A549 (cell line): ENCODE measurements around the gene TAMM41.

Experiments
- BHLHE40 ChIP-seq: IDR thresholded peaks from 2 replicates; pipeline ENCODE4 v1.6.1; 2012; ENCODE audit warnings: low read depth, low read length, inconsistent platforms
- CBX8 ChIP-seq: fragments of 200-600 bp; sonication (generic); IDR thresholded peaks from 2 replicates; pipeline ENCODE4 v1.6.1; 2016
- CTCF ChIP-seq: fragments of >200 bp; sonication (Bioruptor Twin); formaldehyde crosslinking; IDR thresholded peaks from 3 replicates; pipeline ENCODE4 v1.5.1; 2016
- EHF ChIP-seq: fragments of 250-450 bp; sonication (Bioruptor Pico); IDR thresholded peaks from 2 replicates; pipeline ENCODE4 v1.5.0; 2020; ENCODE audit warnings: mild to moderate bottlenecking
- EP300 ChIP-seq, 2 experiments: fragments of >200 bp; sonication (Bioruptor Twin); formaldehyde crosslinking; IDR thresholded peaks; 2 replicates in 1 of 2; 3 replicates in 1 of 2; pipeline ENCODE4 v1.6.1; 2016 to 2017
- KDM1A ChIP-seq: fragments of 200-600 bp; sonication (generic); IDR thresholded peaks from 2 replicates; pipeline ENCODE4 v1.6.1; 2016; ENCODE audit warnings: low read depth, mild to moderate bottlenecking
- MAZ ChIP-seq: fragments of 150-350 bp; IDR thresholded peaks from 2 replicates; pipeline ENCODE4 v1.6.1; 2014; ENCODE audit warnings: antibody characterized with exemption, low read depth, low read length, borderline replicate concordance
- NFE2L2 ChIP-seq: fragments of 150-350 bp; conservative IDR thresholded peaks from 2 replicates; pipeline ENCODE4 v1.6.1; 2014; ENCODE audit warnings: low read length
- NPAS2 ChIP-seq: fragments of 250-450 bp; sonication (Bioruptor Pico); IDR thresholded peaks from 2 replicates; pipeline ENCODE4 v1.8.0; 2022; ENCODE audit warnings: mild to moderate bottlenecking, moderate library complexity, borderline replicate concordance
- POLR2A ChIP-seq: IDR thresholded peaks from 2 replicates; pipeline ENCODE4 v1.6.1; 2012; ENCODE audit warnings: mild to moderate bottlenecking, low read length
- RAD21 ChIP-seq, 2 experiments: fragments of >200 bp in 1 of 2; sonication (Bioruptor Twin) in 1 of 2; formaldehyde crosslinking in 1 of 2; IDR thresholded peaks in 1 of 2; conservative IDR thresholded peaks in 1 of 2; 2 replicates in 1 of 2; 3 replicates in 1 of 2; pipeline ENCODE4 v1.6.1; 2012 to 2018; ENCODE audit warnings: inconsistent platforms in 1 of 2
- SMC3 ChIP-seq: fragments of >200 bp; sonication (Bioruptor Twin); formaldehyde crosslinking; IDR thresholded peaks from 3 replicates; pipeline ENCODE4 v1.6.1; 2018; ENCODE audit warnings: inconsistent platforms
- TP53 ChIP-seq: fragments of 250-450 bp; sonication (Bioruptor Pico); IDR thresholded peaks from 2 replicates; pipeline ENCODE4 v1.5.0; 2021; ENCODE audit warnings: mild to moderate bottlenecking, moderate library complexity
- ZFP36 ChIP-seq: fragments of 450-650 bp; IDR thresholded peaks from 2 replicates; pipeline ENCODE4 v1.6.1; 2014; ENCODE audit warnings: borderline replicate concordance; ENCODE audit not compliant: partially characterized antibody

- TF ChIP-seq POLR2A: no peak
- no peak for TF ChIP-seq SMC3
- no peak for TF ChIP-seq CTCF
- no peak for TF ChIP-seq MAZ
- no peak for TF ChIP-seq NPAS2 (CRISPR knock-in tag)
- no peak for TF ChIP-seq BHLHE40
- TF ChIP-seq KDM1A: no peak
- TF ChIP-seq ZFP36: no peak
- TF ChIP-seq NFE2L2: no peak
- no peak for TF ChIP-seq EP300 (IDR thresholded peaks at IDR 0.05)
- no peak for TF ChIP-seq CBX8
- TF ChIP-seq TP53: no peak
- no peak for TF ChIP-seq EHF (CRISPR knock-in tag)
- TF ChIP-seq RAD21 (conservative IDR thresholded peaks at IDR 0.05 in 1 of 2, IDR thresholded peaks at IDR 0.05 in 1 of 2): no peak
Observed at GRCh38 chr3:11775493-11775892, 71.2 kb downstream of the TAMM41 start.
